GF-D8 (cell line): ENCODE results near the gene MRFAP1L1.

Experiments
- DNase-seq: peaks from one replicate; lab custom pipeline; 2025; lab: John Stamatoyannopoulos, UW

Gene MRFAP1L1

GRCh38 chr4:6660430-6660829, 49.2 kb downstream of the MRFAP1L1 start:
- no peak for DNase-seq

- DNase-seq = no peak
Observed at GRCh38 chr4:6659897-6660296, 49.8 kb downstream of the MRFAP1L1 start.

- DNase-seq = no peak
Observed at GRCh38 chr4:6658597-6659075, 51.0 kb downstream of the MRFAP1L1 start.

- no peak for DNase-seq
Observed at GRCh38 chr4:6658209-6658595, 51.5 kb downstream of the MRFAP1L1 start.
